ENCODE measurements around the gene TSPAN14. TPM values are rescaled to one million over a fixed set of nuclear protein-coding genes. Genes with fewer than 3 reads are reported as not detected.
A peak's percentile ranks its signal among the peaks of the same experiment; 100 is the strongest.

Gene TSPAN14
- total RNA-seq, 4 donors from 2014 or later = 123 to 163 (median 150) TPM

- Histone ChIP-seq H3K27ac (peak overlapping the region; percentile 58 to 96 (median 74)), H3K4me3 (no peak overlapping the region), H3K36me3 (peaks cover 0 to 34% (median 20%) of the 10 kb centered on the region in 3 donors), H3K9me3 (no peaks in the 10 kb centered on the region), H3K4me1 (peaks cover 5 to 95% (median 62%) of the 10 kb centered on the region in 4 donors), H3K27me3 (no peaks in the 10 kb centered on the region)
- DNase-seq (ENCODE audit: low spot score in 2 of 2) = no peak
- TF ChIP-seq CTCF (IDR thresholded peaks at IDR 0.05) = no peak
- no peak for TF ChIP-seq POLR2A (IDR thresholded peaks at IDR 0.05)
- no peak for TF ChIP-seq EP300 (IDR thresholded peaks at IDR 0.05)
- WGBS, 2 donors = 56 to 65% methylated on average over 5 of the region's 5 CpGs
Measured at GRCh38 chr10:80504897-80505465, 50.9 kb downstream of the TSPAN14 start.

- TF ChIP-seq CTCF (IDR thresholded peaks at IDR 0.05) (no peak), EP300 (IDR thresholded peaks at IDR 0.05) (no peak), POLR2A (IDR thresholded peaks at IDR 0.05) (no peak)
- DNase-seq (ENCODE audit: low spot score in 2 of 2) = no peak
- peak overlapping the region in 3 of 4 donors; percentile 62 to 96 (median 86) for H3K27ac ChIP-seq
- no peaks in the 10 kb centered on the region for H3K9me3 ChIP-seq
- no peaks in the 10 kb centered on the region for H3K27me3 ChIP-seq
- no peak overlapping the region for H3K4me3 ChIP-seq
- 82 to 83% methylated on average over 6 of the region's 6 CpGs for WGBS, 2 donors
- H3K36me3 ChIP-seq = peaks cover 0 to 46% (median 20%) of the 10 kb centered on the region in 3 donors
- peaks cover 0 to 89% (median 50%) of the 10 kb centered on the region in 4 donors for H3K4me1 ChIP-seq
Measured at GRCh38 chr10:80506189-80506575, 52.1 kb downstream of the TSPAN14 start.

GRCh38 chr10:80506836-80507487 is 52.9 kb downstream of the TSPAN14 start:
- H3K27me3 ChIP-seq = no peaks in the 10 kb centered on the region
- DNase-seq (ENCODE audit: low spot score in 2 of 2) = no peak
- H3K4me3 ChIP-seq = no peak overlapping the region
- peaks cover 0 to 54% (median 22%) of the 10 kb centered on the region in 3 donors for H3K36me3 ChIP-seq
- 84 to 92% methylated on average over 10 to 13 of the region's 13 CpGs for WGBS, 2 donors
- TF ChIP-seq POLR2A (IDR thresholded peaks at IDR 0.05) = no peak
- TF ChIP-seq EP300 (IDR thresholded peaks at IDR 0.05) = no peak
- no peak for TF ChIP-seq CTCF (IDR thresholded peaks at IDR 0.05)
- H3K9me3 ChIP-seq = no peaks in the 10 kb centered on the region
- peaks cover 0 to 85% (median 42%) of the 10 kb centered on the region in 4 donors for H3K4me1 ChIP-seq
- peak overlapping the region in 2 of 4 donors; percentile 86 to 96 for H3K27ac ChIP-seq

GRCh38 chr10:80509108-80509402 is 54.9 kb downstream of the TSPAN14 start:
- no peak for DNase-seq (ENCODE audit: low spot score in 2 of 2)
- Histone ChIP-seq H3K27me3 (no peaks in the 10 kb centered on the region), H3K27ac (peak overlapping the region in 1 of 4 donors; percentile 23), H3K4me3 (no peak overlapping the region), H3K4me1 (peaks cover 0 to 64% (median 21%) of the 10 kb centered on the region in 4 donors), H3K36me3 (peaks cover 2 to 75% (median 27%) of the 10 kb centered on the region in 3 donors), H3K9me3 (no peaks in the 10 kb centered on the region)
- 83 to 97% methylated on average over 3 to 5 of the region's 8 CpGs for WGBS, 2 donors
- no peak for TF ChIP-seq EP300 (IDR thresholded peaks at IDR 0.05)
- TF ChIP-seq POLR2A (IDR thresholded peaks at IDR 0.05) = no peak
- no peak for TF ChIP-seq CTCF (IDR thresholded peaks at IDR 0.05)

- TF ChIP-seq CTCF (IDR thresholded peaks at IDR 0.05) = no peak
- peak in 1 of 2 donors; percentile 64 for TF ChIP-seq EP300 (IDR thresholded peaks at IDR 0.05)
- TF ChIP-seq POLR2A (IDR thresholded peaks at IDR 0.05) = no peak
- peaks cover 0 to 58% (median 17%) of the 10 kb centered on the region in 4 donors for H3K4me1 ChIP-seq
- peak overlapping the region in 2 of 4 donors; percentile 23 to 29 for H3K27ac ChIP-seq
- 54 to 59% methylated on average over 11 to 18 of the region's 18 CpGs for WGBS, 2 donors
- H3K27me3 ChIP-seq = no peaks in the 10 kb centered on the region
- H3K36me3 ChIP-seq = peaks cover 4 to 80% (median 32%) of the 10 kb centered on the region in 3 donors
- no peak overlapping the region for H3K4me3 ChIP-seq
- no peak for DNase-seq (ENCODE audit: low spot score in 2 of 2)
- no peaks in the 10 kb centered on the region for H3K9me3 ChIP-seq
Measured at GRCh38 chr10:80509403-80510161, 55.5 kb downstream of the TSPAN14 start.
